Inflammatory macrophage treated with lipopolysaccharide for 1 hour (primary cell): ENCODE data around the gene PPM1A.
"Not testable (repeated sequence)": the region's sequence is repeated elsewhere in the genome, so short reads cannot be mapped to it uniquely, and the experiment has no call there.

Experiments
- DNase-seq, 2 donors: peaks; one replicate each; pipeline ENCODE4 v3.0.0-alpha.2; 2020 to 2022

The PPM1A gene

GRCh38 chr14:60272177-60272576, 23.2 kb downstream of the PPM1A start:
- no peak for DNase-seq

DNA sequence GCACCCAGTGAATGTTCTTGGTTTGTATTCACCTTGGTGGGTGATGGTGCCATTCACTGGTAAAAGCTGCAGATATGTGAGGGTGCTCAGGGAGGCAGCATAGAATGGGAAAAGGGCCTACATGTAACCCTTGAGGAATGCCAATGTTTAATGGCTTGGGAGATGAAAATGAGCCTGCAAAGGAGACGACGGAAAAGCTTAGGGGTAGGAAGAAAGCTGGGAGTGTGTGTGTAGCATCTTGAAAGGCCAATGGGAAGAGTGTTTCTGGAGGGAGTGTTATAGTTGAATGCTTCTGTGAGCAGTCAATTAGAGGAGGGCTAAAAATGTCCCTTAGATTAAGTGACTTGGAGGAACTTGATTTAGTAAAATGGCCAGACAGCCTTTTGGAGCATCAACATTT, 24.9 kb downstream of the PPM1A start:
- DNase-seq = no peak

- no peak for DNase-seq
These were observed 25.4 kb downstream of the PPM1A start for GRCh38 chr14:60274448-60274847.

DNA sequence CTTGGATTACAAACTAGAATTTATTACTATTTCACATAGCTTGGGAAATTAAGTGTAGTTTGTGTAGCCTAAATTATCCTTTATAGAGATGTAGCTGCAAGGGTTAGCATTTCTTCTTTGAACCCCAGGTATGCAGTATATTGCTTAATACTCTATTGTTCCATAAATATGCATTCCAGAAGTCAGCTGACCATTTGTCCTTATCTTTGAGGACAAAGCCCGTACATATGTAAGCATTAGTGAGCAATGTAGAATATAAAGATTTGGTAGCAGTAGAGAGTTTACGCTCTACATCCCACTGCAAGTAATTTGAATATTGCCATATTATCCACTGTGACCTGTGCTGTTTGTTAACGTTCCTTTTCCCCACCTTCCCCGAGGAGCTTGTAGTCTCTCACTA, 26.9 kb downstream of the PPM1A start:
- DNase-seq = no peak

DNA sequence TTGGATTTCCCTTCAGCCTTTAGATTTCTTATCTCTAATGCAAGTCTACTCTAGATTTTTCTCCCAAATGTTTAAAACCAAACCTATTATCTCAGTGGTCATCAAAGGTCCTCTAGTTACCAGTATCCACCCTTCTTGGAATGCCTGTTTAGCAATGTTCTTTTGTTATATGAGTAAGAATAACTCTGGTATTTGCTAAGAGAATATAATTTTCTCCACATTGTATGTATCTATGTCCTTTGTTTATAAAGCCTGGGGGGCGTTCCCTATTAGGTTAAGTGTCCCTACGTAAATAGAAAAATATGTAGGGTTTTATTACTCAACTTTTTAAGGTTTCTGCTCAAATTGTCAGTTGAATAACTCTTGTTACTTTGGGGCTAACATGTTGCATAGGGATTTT, 27.3 kb downstream of the PPM1A start:
- no peak for DNase-seq

DNA sequence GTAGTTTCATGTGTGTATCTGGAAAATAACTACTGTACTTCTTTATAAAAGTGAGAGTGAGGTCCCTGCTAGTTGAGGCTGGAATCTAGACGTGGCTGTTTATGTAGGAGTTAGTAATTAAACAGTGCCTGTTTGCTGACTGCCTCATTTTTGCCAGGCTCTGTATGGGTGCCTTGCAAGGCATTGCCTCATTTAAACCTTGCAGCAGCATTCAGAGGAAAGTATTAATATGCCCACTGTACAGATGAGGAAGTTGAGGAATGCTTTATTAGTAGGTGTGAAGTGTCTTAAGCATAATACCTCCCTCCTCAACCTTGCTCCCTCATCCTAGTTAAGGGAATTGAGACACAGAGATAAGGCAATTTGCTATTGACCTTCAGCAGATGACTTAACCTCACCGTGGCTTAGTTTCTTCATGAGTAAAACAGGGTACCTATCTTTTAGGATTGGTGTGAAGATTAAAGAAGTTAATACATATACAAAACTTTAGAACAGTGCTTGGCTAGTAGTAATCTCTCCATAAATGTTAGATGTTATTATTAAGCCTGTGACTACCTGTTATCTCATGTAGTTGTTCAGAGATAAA, 28.7 kb downstream of the PPM1A start:
- DNase-seq = no peak

DNA sequence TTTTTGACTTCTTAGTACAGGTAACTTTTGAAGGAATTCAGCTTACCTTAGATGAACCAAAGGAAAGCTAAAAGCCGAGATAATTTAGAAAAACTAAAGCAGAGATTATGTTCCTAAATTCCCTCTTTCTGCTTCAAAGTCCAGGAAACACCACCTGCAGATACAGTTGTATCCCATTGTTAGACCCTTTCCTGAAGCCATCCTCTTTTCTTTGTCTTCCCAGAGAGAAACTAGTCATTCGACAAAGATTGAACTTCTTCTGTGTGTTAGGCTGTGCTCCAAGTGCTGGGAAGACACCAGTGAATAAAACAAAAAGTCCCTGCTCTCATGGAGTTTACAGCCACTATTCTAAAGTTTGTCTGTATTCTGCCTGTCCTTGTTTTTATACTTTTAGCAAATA, 29.3 kb downstream of the PPM1A start:
- no peak for DNase-seq

- DNase-seq = no peak
These were observed 38.4 kb downstream of the PPM1A start for GRCh38 chr14:60287452-60287851.

- no peak for DNase-seq
These were observed 39.3 kb downstream of the PPM1A start for GRCh38 chr14:60288279-60288678.

GRCh38 chr14:60294411-60295069, 45.5 kb downstream of the PPM1A start:
- peak; percentile 54 to 62 for DNase-seq

- DNase-seq = no peak
These were observed 51.0 kb downstream of the PPM1A start for GRCh38 chr14:60300019-60300418.

DNA sequence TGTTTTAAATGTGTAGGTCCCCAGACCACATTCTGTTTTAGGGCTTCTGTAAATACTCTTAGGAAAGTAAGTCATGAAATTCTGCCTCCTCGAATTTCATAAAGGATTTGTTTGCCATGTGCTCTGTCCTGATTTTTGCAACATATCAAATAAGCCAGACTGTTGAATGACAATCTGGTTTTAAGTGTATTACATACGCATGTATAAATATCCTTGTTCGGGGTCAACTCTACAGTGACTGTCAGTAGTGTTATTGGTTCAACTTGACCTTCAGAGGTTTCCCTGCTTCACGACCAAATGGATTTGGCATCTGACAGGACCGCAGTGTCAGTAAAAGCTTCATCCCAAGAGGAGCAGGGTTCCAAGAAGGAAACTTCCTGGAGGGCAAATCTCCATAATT, 52.7 kb downstream of the PPM1A start:
- DNase-seq = no peak

- no peak for DNase-seq
These were observed 53.6 kb downstream of the PPM1A start for GRCh38 chr14:60302663-60303062.

DNA sequence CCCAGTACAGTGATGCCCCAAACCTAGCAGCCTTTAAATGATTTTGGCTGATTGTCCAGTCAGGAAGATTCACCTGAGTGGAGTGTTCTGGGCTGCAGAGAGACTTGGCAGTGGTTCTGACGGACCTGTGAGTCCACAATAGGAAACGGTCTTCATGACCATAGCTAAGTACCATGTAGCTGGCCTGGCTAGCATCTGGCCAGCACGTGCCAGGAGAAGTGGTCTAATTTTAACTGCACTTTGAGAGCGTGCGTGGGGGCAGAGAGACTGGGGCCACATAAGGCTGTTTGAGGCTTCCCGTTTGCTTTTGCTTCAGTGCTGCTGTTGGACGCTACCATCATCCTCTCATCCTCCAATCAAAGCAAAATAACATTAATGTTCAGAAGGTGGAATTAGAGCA, 54.7 kb downstream of the PPM1A start:
- no peak for DNase-seq

GRCh38 chr14:60304509-60304908, 55.5 kb downstream of the PPM1A start:
- no peak for DNase-seq

GRCh38 chr14:60309867-60310552, 61.0 kb downstream of the PPM1A start:
- no peak for DNase-seq

- DNase-seq = no peak
These were observed 62.4 kb downstream of the PPM1A start for GRCh38 chr14:60311417-60311816.

GRCh38 chr14:60313093-60313492, 64.1 kb downstream of the PPM1A start:
- DNase-seq = no peak

GRCh38 chr14:60315196-60315990, 66.4 kb downstream of the PPM1A start:
- DNase-seq = no peak

DNA sequence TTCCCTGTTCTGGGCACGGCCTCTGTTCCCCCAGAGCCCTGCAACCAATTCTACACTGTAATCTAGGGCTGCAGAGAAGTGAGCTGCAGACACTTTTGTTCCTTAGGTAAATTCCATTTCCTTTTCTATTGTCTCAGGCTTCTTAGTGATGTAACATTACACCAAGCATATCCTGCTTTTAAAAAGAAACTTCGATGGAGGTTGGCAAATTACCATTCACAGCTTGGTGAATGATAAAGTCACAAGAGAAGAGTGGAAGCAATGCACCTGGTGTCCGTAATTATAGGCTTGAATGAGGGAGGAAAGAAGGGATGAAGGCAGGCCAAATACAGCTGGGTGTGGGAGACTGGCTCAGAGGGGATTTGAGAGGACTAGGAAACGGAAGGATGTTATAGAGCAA, 68.6 kb downstream of the PPM1A start:
- DNase-seq = no peak

DNA sequence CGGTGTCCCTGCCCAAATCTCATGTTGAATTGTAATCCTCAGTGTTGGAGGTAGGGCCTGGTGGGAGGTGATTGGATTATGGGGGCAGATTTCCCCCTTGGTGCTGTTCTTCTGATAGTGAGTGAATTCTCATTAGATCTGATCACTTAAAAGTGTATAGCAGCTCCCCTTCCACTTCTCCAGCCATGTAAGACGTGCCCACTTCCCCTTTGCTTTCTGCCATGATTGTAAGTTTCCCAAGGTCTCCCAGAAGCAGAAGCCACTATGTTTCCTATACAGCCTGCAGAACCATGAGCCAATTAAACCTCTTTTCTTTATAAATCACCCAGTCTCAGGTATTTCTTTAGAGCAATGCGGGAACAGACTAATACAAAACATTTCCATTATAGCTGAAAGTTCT, 71.8 kb downstream of the PPM1A start:
- DNase-seq = not testable (repeated sequence)

GRCh38 chr14:60323199-60323896, 74.3 kb downstream of the PPM1A start:
- DNase-seq = no peak

GRCh38 chr14:60324837-60325236, 75.8 kb downstream of the PPM1A start:
- DNase-seq = no peak
